ENCODE data around the gene GVQW3.

GVQW3 gene

DNA sequence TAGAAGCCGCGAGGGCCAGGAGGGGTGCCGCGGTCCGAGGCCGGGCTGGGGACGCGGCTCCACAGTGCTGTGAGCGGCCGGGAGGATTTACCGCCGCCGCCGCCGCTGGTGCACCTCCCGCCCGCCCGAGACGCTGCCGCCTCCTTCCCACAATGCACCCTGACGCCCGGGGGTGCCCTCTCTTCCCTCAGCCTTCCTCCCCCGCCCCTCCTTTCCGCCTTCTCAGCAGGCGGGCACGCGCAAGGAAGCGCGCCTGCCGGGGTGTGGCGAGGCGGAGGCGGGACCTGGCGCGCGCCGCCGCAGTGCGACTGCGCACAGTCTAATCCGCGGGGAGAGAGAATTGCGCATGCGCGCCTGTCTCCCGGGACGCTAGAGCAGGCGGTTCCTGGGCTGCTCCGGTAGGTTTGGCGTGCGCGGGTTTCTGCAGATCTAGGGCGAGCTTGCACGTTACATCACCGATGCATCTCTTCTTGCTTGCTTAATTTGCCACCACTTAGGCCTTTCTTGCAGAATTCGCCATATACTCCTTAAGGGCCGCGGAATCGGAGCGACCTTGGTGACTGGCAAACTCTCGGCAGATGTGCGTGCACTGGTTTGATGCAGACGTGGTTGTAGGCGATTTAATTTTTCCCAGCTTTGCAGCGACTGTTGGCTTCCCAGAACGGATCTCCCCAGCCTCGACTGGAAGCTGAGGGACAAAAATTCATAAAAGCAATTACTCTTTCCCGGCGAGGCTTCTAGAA, at the start of gene GVQW3, which contains the start of gene THAP12:
TSS of gene GVQW3 (plus strand) at position 347 of the 743 bp plus-strand sequence. CDS start 506 bp downstream, outside the sequence.
TSS of gene THAP12 (minus strand) at position 156 of the 743 bp plus-strand sequence. CDS start 296 bp downstream, outside the sequence.
- peak; percentile 90 to 95 (median 94) for DNase-seq (ENCODE audit: low read depth in 2 of 3, low spot score in 1 of 3)

DNA sequence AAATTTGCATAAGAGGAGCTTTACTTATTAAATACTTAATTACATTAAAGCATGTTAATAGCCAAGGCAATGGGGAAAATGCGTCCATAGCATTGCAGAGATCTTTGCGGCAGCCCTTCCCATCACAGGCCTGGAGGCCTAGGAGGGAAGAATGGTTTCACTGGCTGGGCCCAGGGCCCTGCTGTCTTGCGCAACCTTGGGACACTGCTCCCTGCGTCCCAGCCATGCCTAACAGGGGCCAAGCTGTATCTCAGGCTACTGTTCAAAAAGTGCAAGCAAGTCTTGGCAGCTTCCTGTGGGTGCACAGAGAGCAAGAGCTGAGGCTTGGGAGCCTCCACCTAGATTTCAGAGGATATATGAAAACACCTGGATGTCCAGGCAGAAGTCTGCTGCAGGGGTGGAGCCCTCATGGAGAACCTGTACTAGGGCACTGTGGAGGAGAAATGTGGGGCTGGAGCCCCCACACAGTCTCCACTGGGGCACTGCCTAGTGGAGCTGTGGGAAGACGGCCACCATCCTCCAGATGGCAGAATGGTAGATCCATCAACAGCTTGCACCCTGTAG, 46.2 kb upstream of the GVQW3 start:
- DNase-seq (ENCODE audit: low read depth in 2 of 3, low spot score in 1 of 3), result no peak

DNA sequence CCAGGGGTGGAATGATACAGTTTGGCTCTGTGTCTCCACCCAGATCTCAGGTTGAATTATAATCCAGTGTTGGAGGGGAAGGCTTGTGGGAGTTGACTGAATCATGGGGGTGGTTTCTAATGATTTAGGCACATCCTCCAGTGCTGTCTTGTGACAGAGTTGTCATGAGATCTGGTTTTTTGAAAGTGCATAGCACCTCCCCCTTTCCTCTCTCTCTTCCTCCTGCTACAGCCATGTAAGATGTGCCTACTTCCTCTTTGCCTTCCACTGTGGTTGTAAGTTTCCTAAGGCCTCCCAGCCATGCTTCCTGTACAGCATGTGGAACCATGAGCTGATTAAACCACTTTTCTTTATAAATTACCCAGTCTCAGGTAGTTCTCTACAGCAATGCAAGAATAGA, 45.3 kb upstream of the GVQW3 start:
- no peak for DNase-seq (ENCODE audit: low read depth in 2 of 3, low spot score in 1 of 3)

DNA sequence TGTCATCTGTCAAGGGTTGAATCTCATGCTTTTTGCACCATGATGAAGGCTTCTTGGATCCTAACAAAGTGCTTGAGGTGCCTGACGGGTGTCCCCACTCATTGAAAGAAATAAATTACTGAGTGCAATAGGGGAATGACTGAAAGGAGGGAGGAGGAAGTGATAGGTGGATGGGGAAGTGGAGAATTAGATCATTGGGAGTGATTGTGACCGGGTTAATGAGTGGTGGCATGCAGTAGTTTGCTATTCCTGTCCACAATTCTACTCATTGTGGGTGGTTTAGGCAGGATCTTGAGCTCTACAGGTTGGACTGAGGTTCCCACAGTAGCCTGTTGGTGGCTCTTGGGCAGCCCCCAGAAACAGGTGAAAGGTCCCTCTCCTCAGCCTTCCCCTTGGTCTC, 44.5 kb upstream of the GVQW3 start:
- DNase-seq (ENCODE audit: low read depth in 2 of 3, low spot score in 1 of 3), result no peak

DNA sequence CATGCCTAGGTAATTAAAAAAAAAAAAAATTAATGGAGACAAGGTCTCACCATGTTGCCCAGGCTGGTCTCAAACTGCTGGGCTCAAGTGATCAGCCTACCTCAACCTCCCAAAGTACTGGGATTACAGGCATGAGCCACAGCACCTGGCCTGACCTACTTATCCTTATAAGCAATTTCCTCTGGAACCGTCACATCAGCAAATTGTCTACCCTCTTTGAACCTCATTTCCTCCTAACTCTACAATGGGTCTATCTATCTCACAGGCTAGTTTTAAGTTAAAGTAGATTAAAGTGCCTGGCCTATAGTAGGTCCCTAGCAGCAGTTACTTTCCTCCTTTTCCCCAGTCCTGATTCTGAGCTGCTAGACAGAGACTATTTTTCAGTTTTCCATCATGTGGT, 43.7 kb upstream of the GVQW3 start:
- no peak for DNase-seq (ENCODE audit: low read depth in 2 of 3, low spot score in 1 of 3)

DNA sequence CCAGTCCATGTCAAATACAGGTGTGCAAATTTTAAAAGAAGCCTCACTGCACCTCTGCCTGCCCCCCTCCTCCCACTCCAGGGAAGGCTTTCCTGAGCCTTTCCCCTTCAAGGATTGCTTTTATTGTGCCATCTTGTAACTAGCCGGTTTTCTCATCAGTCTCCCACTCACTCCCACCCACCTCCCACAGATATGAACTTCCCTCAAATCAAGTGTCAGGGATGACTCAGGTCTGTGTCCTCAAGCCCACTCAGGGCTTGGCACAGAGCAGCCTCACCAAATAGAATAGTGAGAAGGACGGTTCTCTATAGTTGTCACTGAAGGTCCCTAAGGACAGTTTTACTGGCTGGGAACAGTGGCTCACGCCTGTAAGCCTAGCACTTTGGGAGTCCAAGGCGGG, 43.2 kb upstream of the GVQW3 start:
- no peak for DNase-seq (ENCODE audit: low read depth in 2 of 3, low spot score in 1 of 3)

DNA sequence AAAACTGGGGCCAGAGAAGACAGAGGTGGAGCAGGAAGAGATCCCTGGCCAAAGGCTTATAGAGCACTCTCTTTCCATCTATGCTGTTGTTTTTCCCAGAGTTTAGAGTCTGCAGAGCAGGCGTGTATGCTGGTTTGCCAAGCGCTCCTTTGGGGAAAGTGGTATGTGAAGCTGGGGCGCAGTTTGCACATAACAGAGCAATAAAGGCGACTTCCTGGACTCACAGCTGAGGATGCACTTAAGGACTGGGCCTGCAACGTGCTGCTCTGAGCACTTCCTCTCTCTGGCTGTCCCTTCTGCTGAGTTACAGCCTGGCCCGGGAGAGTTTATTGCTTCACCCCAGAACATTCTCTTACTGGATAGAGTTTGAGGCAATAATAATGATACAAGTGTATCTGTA, 41.9 kb upstream of the GVQW3 start:
- DNase-seq (ENCODE audit: low read depth in 2 of 3, low spot score in 1 of 3), result no peak

DNA sequence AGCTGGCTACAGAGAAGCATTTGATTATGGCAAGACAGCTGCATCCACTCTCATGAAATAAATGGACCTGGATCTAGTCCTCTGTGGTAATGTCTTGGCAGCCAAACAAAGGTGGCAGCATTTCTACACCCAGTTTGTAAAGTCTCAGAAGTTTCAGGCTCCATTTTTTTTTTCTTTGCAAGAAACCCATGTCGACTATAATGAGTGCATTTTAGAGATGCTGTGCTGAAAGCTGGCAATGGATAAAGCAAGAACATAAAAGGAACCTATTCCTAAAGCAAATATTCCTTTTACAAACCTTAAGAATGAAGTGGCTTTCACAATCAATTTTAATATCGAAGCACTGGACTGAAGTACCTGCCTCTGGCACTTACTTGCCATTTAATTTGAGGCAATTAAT, 33.7 kb upstream of the GVQW3 start:
- no peak for DNase-seq (ENCODE audit: low read depth in 2 of 3, low spot score in 1 of 3)

DNA sequence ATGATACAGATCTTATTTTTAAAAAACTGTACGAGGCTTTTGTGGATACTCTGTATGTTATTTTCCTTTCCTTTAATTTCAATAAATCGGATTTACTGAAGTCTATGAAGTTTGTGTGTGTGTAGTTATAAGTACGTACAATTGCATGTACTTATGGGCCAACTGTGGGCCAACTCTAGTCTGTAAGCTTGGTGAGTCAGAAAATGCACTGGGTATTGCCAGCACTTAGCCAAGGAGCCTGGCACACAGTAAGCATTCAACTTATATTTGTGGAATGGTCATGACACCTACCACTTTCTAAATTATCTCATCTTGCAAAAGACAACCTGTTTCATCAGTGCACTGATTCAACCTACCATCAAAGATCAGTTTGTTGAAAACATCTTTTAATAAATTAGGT, 32.8 kb upstream of the GVQW3 start:
- no peak for DNase-seq (ENCODE audit: low read depth in 2 of 3, low spot score in 1 of 3)

DNA sequence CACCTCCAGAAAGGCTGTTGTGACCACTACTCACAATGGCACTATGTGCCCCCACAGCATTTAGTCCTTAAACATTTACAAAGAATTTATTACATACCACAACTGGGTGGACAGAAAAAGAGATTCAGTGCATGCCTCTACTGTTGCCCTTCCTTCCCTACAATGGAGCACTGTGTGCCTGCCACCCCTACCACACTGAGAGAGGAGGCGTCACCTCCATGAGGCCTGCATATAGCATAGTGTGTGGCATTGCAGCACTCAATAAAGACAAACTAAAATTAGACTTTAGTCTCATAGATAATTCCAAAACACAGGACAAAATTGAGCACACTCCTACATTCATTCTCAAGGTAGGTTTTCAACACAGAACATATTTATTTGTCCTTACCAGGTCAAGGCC, 26.0 kb upstream of the GVQW3 start:
- no peak for DNase-seq (ENCODE audit: low read depth in 2 of 3, low spot score in 1 of 3)

DNA sequence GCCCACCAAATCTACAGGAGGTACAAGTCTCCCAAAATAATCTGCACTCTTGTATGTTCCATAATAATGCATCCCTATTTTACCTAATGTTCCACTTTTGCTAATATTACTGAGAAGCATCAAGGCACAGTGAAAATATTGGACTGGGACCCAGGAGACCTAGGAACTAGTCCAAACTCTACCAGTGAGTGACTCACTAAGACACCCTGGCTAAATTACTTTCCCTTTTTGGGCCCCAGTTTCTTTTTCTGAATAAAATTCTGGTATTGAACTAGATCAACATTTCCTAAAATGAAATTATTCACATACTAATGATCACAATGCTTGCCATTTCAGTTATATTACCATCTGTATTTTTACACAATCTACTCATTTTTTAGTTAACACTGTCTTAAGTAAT, 19.7 kb upstream of the GVQW3 start:
- DNase-seq (ENCODE audit: low read depth in 2 of 3, low spot score in 1 of 3), result no peak

DNA sequence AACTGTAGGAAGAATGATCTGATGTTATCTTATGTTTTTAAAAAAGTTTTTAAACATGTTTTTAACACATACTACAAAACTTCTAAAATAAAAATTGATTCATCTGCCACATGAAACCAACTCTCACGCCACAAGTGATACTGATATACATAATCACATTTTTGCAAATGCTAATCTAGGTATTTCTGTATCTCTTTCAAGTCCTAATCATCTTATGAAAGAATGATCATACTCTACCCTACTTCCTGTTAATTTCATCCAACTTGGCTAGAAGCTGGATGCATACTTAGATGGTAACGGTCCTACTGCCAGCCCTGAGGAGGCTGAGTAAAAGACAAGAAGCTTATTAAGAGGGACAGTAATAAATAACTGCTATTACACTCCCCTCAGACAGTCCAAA, 19.3 kb upstream of the GVQW3 start:
- DNase-seq (ENCODE audit: low read depth in 2 of 3, low spot score in 1 of 3), result no peak

DNA sequence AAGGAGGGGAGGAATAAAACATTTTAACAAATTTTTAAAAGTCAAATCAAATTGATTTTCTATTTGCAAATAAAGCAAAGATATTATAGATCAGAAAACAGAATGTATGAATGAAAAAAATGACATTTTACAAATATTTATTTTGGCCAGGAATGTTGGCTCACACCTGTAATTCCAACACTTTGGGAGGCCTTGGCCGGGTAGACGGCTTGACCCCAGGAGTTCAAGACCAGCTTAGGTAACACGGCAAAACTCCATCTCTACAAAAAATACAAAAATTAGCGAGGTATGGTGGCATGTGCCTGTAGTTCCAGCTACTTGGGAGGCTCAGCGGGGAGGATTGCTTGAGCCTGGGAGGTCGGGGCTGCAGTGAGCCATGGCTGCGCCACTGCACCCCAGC, 18.4 kb upstream of the GVQW3 start:
- no peak for DNase-seq (ENCODE audit: low read depth in 2 of 3, low spot score in 1 of 3)

DNA sequence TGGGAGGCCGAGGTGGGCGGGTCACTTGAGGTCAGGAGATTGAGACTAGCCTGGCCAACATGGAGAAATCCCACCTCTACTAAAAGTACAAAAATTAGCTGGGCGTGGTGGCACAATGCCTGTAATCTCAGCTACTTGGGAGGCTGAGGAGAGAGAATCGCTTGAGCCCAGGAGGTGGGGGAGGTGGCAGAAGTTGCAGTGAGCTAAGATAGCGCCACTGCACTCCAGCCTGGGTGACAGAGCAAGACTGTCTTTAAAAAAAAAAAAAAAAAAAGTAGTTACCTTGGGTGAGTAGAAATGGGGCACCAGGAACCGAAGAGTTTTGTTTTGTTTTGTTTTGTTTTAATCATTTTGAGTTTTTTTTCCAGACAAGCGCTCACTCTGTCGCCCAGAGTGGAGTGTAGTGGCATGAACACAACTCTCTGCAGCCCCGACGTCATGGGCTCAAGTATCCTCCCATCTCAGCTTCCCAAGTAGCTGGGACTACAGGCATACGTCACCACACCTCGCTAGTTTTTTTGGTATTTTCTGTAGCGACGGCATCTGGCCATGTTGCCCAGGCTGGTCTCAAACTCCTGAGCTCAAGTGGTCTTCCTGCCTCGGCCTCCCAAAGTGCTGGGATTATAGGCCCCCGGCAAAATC, 16.0 kb upstream of the GVQW3 start:
- DNase-seq (ENCODE audit: low read depth in 2 of 3, low spot score in 1 of 3), result no peak

DNA sequence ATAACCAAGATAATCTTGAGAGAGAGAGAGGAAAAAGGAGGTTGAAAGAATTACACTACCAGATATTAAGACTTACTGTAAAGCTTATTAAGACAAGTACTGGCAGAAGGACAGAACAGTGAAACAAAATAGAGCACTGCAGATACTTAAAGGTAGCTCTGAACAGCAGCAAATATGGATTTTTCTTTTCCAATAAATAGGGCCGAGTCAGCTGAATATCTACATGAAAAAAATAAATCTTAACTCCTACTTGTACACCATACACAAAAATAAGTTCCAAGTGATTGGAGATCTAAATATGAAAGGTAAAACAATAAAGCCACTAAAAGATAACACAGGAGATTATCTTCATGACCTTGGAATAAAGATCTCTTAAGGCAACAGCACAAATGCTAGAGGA, 12.6 kb upstream of the GVQW3 start:
- no peak for DNase-seq (ENCODE audit: low read depth in 2 of 3, low spot score in 1 of 3)

DNA sequence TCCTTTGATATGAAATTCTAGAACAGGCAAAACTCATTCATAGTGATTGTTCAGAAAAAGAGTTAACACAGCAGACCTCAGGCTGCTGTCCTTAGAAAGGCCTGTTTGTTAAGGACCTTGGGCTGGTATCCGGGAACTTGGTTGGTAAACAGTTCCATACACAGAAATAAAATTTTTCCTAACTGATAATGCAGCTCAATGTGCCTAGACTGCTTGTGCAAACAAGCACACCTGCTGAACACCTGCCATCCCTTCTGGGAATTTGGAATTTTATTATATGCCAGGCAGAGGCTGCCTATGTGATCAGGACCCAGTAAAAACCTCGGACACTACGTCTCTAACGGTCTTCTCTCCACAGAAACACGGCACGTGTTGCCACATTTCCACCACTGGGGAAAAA, 11.7 kb upstream of the GVQW3 start:
- DNase-seq (ENCODE audit: low read depth in 2 of 3, low spot score in 1 of 3), result no peak

DNA sequence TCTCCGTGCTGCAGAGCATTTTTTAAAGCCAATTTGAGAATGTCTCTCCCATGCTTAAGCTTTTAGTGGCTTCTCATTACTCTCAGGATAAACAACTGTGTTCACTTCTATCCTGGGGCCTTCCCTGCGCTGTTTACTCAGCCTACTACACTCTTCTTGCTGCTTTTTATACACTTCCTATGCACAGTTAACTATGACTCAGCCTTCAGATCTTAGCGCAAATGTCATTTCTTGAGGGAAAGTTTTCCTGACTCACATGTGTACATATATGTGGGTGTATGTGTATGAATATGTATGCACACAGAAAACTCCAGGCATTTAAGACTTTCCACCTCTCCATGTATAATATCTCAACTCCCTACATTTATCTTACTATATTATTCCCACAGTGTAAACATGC, 10.0 kb upstream of the GVQW3 start:
- peak in 2 of 3 donors; percentile 20 to 47 for DNase-seq (ENCODE audit: low read depth in 2 of 3, low spot score in 1 of 3)

DNA sequence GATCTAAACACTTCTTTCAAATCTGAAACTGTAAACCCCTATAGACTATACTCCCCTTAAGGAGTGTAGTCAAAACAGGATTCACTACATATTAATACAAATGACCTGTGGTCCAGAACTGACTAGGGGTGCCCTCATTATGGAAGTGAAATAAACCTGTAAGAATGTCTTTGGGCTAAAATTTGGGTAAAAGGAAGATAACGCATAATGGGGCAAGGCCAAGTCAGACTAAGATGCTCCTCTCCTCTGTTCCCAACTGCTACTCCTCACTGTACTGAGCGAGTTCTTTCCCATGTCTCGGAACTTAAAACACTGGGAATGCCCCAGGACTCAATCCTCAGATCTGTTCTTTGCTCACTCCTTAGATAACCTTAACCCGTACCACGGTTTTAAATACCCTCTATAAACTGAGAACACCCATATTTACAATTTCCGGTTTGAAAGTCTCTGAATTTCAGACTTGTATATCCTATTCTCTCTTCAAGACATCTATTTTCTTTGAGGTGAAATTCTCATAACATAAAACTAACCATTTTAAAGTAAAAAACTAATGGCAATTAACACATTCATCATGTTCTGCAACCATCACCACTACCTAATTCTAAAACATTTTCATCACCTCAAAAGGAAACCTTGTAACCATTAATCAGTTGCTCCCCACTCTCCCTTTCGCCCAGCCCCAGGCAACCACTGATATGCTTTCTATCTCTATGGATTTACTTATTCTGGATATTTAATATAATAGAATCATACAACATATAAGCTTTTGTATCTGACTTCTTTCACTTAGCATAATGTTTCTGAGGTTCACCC, 4.2 kb upstream of the GVQW3 start:
- DNase-seq (ENCODE audit: low read depth in 2 of 3, low spot score in 1 of 3), result no peak

DNA sequence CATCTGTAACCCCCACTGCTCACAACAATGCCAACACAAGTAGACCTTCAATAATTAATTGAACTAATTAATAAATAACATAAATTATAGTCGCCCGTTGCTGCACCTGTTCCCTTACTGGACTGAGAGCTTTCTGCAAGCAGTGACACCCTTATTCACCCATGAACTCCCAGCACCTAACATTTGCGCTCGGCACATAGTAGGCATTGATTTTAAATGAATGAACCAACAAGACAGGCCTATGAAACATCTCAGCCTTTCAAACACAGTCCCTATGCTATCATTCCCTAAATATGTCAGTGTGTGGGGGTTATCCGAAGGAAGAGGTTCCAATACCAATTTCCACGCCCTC, 1.3 kb upstream of the GVQW3 start:
- no peak for DNase-seq (ENCODE audit: low read depth in 2 of 3, low spot score in 1 of 3)

DNA sequence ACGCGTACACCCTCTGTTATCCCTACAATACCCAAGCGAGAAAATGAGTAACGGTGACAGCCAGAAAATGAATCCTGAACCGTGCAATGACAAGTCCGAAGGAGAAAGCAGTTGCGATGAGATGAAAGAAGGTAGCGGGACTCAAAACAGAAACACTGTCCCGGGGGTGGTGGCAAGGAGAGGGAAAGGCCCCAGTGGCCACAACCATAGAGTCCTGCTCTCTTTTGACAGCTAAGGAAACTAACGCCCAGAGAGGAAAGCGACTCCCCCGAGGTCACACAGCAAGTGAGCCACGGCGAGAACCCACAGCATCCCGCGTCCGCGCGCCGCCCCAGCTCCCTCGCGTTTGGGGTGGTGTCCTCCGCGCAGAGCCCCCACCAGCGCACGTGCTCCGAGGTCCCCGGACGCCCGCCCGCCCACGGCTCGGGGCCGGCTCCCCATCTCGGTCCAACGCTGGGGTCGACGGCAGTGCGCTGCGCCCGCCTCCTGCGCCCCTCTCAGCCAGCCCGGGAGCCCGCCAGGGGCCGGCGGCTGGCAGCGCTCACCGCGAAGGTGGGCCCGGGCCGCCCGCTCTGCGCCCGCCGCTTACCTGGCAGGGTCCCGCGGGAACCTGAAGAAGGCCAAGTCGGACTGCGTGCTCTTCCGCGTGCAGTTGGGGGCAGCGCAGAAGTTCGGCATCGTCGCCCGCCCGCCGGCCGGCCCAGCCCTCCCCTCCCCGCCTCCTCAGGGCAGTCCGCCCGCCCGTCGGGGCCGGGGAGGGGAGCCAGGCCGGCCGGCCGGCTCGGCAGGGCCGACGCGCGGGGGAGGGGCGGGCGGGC, 755 bp upstream of the GVQW3 start:
- peak; percentile 42 to 65 (median 63) for DNase-seq (ENCODE audit: low read depth in 2 of 3, low spot score in 1 of 3)

DNA sequence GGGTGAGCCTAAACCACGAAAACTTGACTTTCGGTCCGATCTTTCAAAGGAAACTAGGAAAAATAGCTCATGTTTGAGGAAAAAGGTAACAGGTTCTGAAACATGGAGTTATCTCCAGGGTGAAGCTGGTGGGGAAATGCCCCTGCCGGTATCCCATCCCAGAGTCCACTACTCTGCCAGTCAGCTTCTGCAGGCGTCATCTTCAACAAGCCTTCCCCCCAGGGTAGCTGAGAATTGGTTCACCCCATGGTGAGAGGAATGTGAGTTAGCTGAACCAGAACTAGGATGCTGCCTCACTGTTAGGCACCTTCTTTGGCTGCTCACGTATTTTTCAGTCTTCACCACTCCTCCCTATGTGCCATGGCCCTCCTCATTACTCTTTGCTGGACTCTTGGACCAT, 1.1 kb downstream of the GVQW3 start:
- no peak for DNase-seq (ENCODE audit: low read depth in 2 of 3, low spot score in 1 of 3)
